Endothelial cell (in vitro differentiated cells): ENCODE measurements around the gene NOX3. TPM values are rescaled to one million over a fixed set of nuclear protein-coding genes. Genes with fewer than 3 reads are reported as not detected.

Experiments used
- DNase-seq: peaks from one replicate; pipeline ENCODE4 v3.0.0; 2021; ENCODE audit warnings: low spot score
- H3K27ac Mint-ChIP-seq: one replicate; pipeline ENCODE4 v1.8.0; 2021; ENCODE audit warnings: mixed read lengths, inconsistent platforms; ENCODE audit not compliant: unreplicated experiment
- H3K27me3 Mint-ChIP-seq: one replicate; pipeline ENCODE4 v1.8.0; 2021; ENCODE audit warnings: mild to moderate bottlenecking, moderate library complexity, mixed read lengths, inconsistent platforms; ENCODE audit not compliant: unreplicated experiment
- H3K36me3 Mint-ChIP-seq: one replicate; pipeline ENCODE4 v1.8.0; 2021; ENCODE audit warnings: mild to moderate bottlenecking, low read depth, mixed read lengths, inconsistent platforms; ENCODE audit not compliant: unreplicated experiment
- H3K4me1 Mint-ChIP-seq: one replicate; pipeline ENCODE4 v1.8.0; 2021; ENCODE audit warnings: mild to moderate bottlenecking, mixed read lengths, inconsistent platforms; ENCODE audit not compliant: unreplicated experiment
- H3K4me3 Mint-ChIP-seq: one replicate; pipeline ENCODE4 v1.8.0; 2021; ENCODE audit warnings: mild to moderate bottlenecking, mixed read lengths, inconsistent platforms; ENCODE audit not compliant: unreplicated experiment
- H3K9me3 Mint-ChIP-seq: one replicate; pipeline ENCODE4 v1.8.0; 2021; ENCODE audit warnings: mixed read lengths, inconsistent platforms; ENCODE audit not compliant: unreplicated experiment
- CTCF ChIP-seq: fragments of 200-600 bp; sonication (generic); IDR thresholded peaks from one replicate; pipeline ENCODE4 v1.5.0; 2021; ENCODE audit warnings: antibody characterized with exemption; ENCODE audit not compliant: unreplicated experiment
- total RNA-seq: library from RNA; stranded (reverse); fragmentation: NEBNext Ultra II Directional; extraction: Animal tissue kit (Norgen Biotek cat#: 25700); gene quantifications from one replicate; pipeline ENCODE4 v1.2.1, GENCODE V29; 2021; ENCODE audit not compliant: unreplicated experiment

The NOX3 gene
- total RNA-seq, 1 donor from 2014 or later = not detected

DNA sequence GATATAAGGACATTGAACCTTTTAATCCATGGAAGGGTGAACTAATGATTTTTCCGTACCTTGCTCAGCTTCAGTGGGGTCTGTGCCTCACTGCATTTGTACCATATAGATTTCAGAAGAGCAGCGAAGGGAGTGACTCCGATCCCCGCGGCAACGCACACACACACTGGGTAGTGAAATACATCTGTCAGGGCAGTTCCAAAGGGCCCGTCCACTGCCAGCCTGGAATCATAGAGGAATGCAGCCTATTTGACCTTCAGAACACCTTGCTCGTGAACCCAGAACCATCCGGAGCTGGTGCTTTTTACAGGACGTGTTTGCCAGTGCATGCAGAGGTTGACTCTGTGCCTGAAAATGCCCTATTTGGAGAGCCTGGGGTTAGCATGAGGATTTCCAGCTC, 33.0 kb downstream of the NOX3 start:
- Mint-ChIP-seq H3K4me1 (peaks cover 14% of the 10 kb centered on the region), H3K27ac (no peak overlapping the region), H3K9me3 (no peaks in the 10 kb centered on the region), H3K27me3 (peaks cover 3% of the 10 kb centered on the region), H3K4me3 (no peak overlapping the region), H3K36me3 (no peaks in the 10 kb centered on the region)
- no peak for TF ChIP-seq CTCF
- no peak for DNase-seq

GRCh38 chr6:155420492-155420891, 35.1 kb downstream of the NOX3 start:
- DNase-seq = no peak
- Mint-ChIP-seq H3K4me1 (peaks cover 14% of the 10 kb centered on the region), H3K9me3 (no peaks in the 10 kb centered on the region), H3K27me3 (no peaks in the 10 kb centered on the region), H3K36me3 (no peaks in the 10 kb centered on the region), H3K4me3 (no peak overlapping the region), H3K27ac (no peak overlapping the region)
- no peak for TF ChIP-seq CTCF

- Mint-ChIP-seq H3K4me3 (no peak overlapping the region), H3K27ac (no peak overlapping the region), H3K4me1 (peaks cover 14% of the 10 kb centered on the region), H3K36me3 (no peaks in the 10 kb centered on the region), H3K27me3 (no peaks in the 10 kb centered on the region), H3K9me3 (no peaks in the 10 kb centered on the region)
- no peak for DNase-seq
- TF ChIP-seq CTCF = no peak
Measured at GRCh38 chr6:155419161-155419560, 36.5 kb downstream of the NOX3 start.

DNA sequence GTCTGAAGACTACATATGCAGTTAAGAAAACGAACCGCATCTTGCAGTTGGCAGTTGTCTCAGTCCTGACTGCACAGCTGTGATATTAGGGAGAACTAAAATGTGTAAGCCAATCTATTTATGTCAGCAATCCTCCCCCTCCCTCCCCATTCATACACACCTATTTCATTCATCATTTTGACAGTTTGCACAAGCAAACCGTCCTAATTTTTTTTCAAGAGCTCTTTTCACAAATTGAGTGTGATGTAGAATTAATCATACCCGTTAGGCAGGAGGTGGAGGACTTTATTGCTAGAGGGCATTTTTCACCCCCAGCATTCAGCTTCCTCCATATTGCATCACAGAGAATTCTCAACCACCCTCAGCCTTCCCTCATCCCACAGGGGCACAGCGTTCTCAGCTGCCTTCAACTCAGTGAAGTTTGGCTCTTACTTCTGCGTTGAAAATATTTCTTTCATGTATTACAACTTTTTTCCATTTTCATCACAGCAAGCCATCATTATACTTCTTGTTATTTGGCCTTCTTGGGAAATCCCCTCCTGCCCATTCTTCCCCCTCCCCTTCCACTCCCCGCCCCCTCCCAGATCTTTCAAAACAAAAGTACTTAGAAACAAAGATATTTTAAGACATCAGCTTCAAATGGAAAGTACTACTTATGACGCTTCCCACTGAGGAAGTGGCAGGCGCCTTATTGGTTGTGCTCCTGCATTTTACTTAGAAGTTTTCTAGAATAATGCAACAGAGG, 37.5 kb downstream of the NOX3 start:
- Mint-ChIP-seq H3K4me1 (peaks cover 12% of the 10 kb centered on the region), H3K27me3 (no peaks in the 10 kb centered on the region), H3K9me3 (no peaks in the 10 kb centered on the region), H3K4me3 (no peak overlapping the region), H3K27ac (no peak overlapping the region), H3K36me3 (no peaks in the 10 kb centered on the region)
- no peak for DNase-seq
- TF ChIP-seq CTCF = no peak

DNA sequence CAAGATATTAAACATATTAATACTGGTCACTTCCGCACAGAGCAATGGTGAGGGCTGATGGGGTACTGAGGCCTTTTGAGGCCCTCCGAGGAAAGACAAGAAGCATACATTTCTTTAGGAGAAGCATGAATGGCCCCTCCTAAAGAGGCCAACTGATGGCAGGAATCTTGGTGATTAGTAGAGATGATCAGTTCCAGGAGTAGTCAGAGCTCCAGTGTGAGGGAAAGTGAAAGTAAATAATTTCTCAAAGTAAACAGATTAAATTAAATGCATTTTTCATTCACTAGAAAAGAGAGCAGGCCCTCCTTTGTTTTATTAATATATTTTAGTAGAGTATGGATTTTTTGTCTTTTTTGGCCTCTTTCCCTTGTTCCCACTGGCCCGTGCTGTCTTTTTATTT, 38.2 kb downstream of the NOX3 start:
- H3K9me3 Mint-ChIP-seq = no peaks in the 10 kb centered on the region
- H3K4me1 Mint-ChIP-seq = peaks cover 4% of the 10 kb centered on the region
- no peak for DNase-seq

More for the DNA sequence above, 38.2 kb downstream of the NOX3 start:
- no peak for TF ChIP-seq CTCF
- no peaks in the 10 kb centered on the region for H3K27me3 Mint-ChIP-seq
- H3K27ac Mint-ChIP-seq = no peak overlapping the region
- no peak overlapping the region for H3K4me3 Mint-ChIP-seq
- H3K36me3 Mint-ChIP-seq = no peaks in the 10 kb centered on the region
